LNCaP clone FGC (cell line): ENCODE results near the gene SMTNL2.
"Not testable (repeated sequence)": the region's sequence is repeated elsewhere in the genome, so short reads cannot be mapped to it uniquely, and the experiment has no call there.

Experiments used
- DNase-seq: peaks from one replicate; pipeline ENCODE4 v3.0.0-alpha.2; 2011; ENCODE audit warnings: low read depth
- H3K4me3 ChIP-seq: 2 replicates; pipeline ENCODE4 v1.5.1; 2011; ENCODE audit warnings: mild to moderate bottlenecking, low read depth, low read length, control low read depth
- TF ChIP-seq, protein P1 (sequence below): IDR thresholded peaks from 2 replicates; pipeline ENCODE4 v1.5.1; 2012; ENCODE audit warnings: mild to moderate bottlenecking; ENCODE audit not compliant: control insufficient read depth, insufficient read depth; ENCODE audit errors: extremely low read depth

SMTNL2 gene

GRCh38 chr17:4573669-4574068 lies 10.7 kb upstream of the SMTNL2 start:
- no peak overlapping the region for H3K4me3 ChIP-seq
- TF ChIP-seq, protein P1, sequence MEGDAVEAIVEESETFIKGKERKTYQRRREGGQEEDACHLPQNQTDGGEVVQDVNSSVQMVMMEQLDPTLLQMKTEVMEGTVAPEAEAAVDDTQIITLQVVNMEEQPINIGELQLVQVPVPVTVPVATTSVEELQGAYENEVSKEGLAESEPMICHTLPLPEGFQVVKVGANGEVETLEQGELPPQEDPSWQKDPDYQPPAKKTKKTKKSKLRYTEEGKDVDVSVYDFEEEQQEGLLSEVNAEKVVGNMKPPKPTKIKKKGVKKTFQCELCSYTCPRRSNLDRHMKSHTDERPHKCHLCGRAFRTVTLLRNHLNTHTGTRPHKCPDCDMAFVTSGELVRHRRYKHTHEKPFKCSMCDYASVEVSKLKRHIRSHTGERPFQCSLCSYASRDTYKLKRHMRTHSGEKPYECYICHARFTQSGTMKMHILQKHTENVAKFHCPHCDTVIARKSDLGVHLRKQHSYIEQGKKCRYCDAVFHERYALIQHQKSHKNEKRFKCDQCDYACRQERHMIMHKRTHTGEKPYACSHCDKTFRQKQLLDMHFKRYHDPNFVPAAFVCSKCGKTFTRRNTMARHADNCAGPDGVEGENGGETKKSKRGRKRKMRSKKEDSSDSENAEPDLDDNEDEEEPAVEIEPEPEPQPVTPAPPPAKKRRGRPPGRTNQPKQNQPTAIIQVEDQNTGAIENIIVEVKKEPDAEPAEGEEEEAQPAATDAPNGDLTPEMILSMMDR: no peak
- no peak for DNase-seq

- TF ChIP-seq, protein P1: no peak
- no peak for DNase-seq
- H3K4me3 ChIP-seq: no peak overlapping the region
Measured at GRCh38 chr17:4574448-4575045, 9.8 kb upstream of the SMTNL2 start.

GRCh38 chr17:4576161-4576558 lies 8.2 kb upstream of the SMTNL2 start:
- no peak for DNase-seq
- H3K4me3 ChIP-seq: no peak overlapping the region
- TF ChIP-seq, protein P1: no peak

- TF ChIP-seq, protein P1: no peak
- no peak for DNase-seq
- H3K4me3 ChIP-seq: no peak overlapping the region
Measured at GRCh38 chr17:4576729-4577322, 7.5 kb upstream of the SMTNL2 start.

DNA sequence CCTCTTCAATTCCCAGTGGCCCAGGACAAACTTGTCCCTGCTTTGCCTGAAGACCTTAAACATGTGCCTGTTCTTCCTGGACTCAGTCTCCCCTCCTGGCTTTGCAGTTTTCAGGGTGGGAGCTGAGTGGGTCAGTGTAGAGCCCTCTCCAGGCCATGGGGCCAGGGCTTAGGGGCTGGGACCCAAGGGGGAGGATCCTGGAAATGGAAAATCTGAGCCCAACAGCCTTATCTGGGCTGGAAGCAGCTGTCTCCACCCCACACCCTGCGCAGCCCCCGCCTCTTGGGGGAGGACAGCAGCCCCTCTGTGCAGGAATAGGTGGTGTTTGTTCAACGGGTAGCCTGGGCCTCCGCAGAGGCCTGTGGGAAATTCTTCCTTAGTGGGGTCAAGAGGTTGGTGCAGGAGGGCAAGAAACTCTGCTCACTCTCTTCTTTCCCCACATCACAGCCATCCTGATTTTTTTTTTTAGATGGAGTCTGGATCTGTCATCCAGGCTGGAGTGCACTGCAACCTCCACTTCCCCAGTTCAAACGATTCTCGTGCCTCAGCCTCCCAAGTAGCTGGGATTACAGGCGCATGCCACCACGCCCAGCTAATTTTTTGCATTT lies 6.8 kb upstream of the SMTNL2 start:
- TF ChIP-seq, protein P1: no peak
- DNase-seq: no peak
- no peak overlapping the region for H3K4me3 ChIP-seq

DNA sequence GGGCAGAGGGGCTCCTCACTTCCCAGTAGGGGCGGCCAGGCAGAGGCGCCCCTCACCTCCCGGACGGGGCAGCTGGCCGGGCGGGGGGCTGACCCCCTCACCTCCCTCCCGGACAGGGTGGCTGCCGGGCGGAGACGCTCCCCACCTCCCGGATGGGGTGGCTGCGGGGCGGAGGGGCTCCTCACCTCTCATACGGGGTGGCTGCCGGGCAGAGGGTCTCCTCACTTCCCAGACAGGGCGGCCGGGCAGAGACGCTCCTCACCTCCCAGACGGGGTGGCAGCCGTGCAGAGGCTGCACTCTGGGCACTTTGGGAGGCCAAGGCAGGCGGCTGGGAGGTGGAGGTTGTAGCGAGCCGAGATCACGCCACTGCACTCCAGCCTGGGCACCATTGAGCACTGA lies 6.0 kb upstream of the SMTNL2 start:
- DNase-seq: not testable (repeated sequence)

DNA sequence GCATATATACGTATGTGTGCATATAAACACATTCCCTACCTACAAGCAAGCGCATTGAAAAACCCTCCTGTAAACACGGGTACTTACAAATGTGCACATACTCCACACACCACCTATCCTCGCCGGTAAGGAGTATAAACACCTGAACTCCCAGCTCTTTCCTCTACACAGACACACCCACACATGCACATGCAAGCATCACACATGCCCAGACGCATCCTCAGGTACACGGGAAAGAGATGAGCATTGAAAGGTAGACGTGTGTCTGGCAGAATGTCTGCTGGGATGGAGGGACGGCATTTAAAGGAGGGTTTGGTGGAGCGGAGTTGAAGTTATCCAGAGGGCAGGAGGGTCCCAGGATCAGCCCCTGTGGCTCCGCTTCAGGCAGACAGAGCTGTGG lies 4.7 kb upstream of the SMTNL2 start:
- TF ChIP-seq, protein P1: no peak
- H3K4me3 ChIP-seq: no peak overlapping the region

More for the DNA sequence above, 6.0 kb upstream of the SMTNL2 start:
- not testable (repeated sequence) for H3K4me3 ChIP-seq

More for the DNA sequence above, 4.7 kb upstream of the SMTNL2 start:
- no peak for DNase-seq
